DMS79 treated with DMSO at 0.1 percent for 48 hours (cell line): ENCODE data around the gene NDUFV3.
"Not testable (repeated sequence)": the region's sequence is repeated elsewhere in the genome, so short reads cannot be mapped to it uniquely, and the experiment has no call there.

Experiments
- DNase-seq: peaks from one replicate; lab custom pipeline; 2025; lab: John Stamatoyannopoulos, UW

NDUFV3 gene

DNA sequence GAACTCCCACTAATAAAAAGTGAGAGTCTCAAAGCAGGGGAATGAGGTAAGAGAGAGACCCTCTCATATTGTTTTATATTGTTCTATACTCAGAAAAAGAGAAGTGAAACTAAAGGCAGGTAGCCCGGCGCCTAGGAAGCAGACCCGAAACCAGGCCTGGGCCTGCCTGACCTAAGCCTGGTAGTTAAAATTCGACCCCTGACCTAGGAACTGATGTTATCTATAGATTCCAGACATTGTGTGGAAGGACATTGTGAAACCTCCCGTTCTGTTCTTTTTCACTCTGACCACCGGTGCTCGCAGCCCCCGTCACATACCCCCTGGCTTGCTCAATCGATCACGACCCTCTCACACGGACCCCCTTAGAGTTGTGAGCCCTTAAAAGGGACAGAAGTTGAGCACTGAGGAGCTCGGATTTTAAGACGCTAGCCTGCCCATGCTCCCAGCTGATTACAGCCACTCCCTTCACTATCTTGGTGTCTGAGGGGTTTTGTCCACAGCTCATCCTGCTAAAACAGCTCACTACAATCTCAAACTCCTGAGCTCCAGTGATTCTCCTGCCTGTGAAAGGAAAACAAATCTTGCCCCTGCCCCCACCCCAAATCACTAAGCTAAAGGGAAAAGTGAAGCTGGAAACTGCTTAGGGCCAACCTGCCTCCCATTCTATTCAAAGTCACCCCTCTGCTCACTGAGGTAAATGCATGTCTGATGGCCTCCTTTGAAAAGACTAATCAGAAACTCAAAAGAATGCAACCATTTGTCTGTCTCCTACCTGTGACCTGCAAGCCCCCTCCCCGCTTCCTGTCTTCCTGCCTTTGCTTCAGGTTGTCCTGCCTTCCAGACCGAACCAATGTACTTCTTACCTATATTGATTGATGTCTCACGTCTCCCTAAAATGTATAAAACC lies 44.2 kb downstream of the NDUFV3 start:
- not testable (repeated sequence) for DNase-seq

- no peak for DNase-seq
Measured at GRCh38 chr21:42937960-42938605, 45.0 kb downstream of the NDUFV3 start.

DNA sequence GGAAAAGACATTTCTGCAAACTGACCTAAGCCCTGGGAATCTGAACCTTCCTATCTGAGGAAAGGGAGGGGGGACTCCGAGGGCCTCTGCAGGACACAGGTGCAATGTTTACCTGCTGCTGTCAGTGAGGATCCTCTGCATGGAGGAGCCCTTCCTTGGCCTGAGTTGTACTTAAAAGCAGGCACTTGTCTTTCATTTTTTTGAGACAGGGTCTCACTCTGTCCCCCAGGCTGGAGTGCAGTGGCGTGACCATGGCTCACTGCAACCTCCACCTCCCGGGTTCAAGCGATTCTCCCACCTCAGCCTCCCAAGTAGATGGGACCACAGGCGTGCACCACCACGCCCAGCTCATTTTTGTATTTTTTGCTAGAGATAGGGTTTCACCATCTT lies 45.5 kb downstream of the NDUFV3 start:
- DNase-seq, result not testable (repeated sequence)

- DNase-seq, result no peak
Measured at GRCh38 chr21:42939582-42940413, 46.7 kb downstream of the NDUFV3 start.

DNA sequence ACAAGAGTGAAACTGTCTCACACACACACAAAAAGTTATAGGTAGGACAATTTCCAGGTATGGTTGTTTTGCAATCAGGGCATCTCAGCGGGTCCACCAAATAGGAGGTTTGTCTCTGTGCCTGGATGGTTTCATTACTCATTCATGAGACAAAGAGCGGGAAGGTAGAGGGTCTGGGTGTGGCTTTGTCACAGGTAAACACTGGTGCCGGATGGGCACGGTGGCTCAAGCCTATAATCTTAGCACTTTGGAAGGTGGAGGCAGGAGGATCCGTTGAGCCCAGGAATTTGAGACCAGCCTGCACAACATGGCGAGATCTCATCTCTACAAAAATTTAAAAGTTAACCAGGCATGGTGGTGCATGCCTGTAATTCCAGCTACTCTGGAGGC lies 48.6 kb downstream of the NDUFV3 start:
- DNase-seq, result no peak

- DNase-seq, result no peak
Measured at GRCh38 chr21:42942244-42942643, 49.1 kb downstream of the NDUFV3 start.

GRCh38 chr21:42949094-42949755 lies 56.1 kb downstream of the NDUFV3 start:
- not testable (repeated sequence) for DNase-seq

- not testable (repeated sequence) for DNase-seq
Measured at GRCh38 chr21:42951193-42951592, 58.1 kb downstream of the NDUFV3 start.

GRCh38 chr21:42956824-42957630 lies 63.9 kb downstream of the NDUFV3 start:
- no peak for DNase-seq

DNA sequence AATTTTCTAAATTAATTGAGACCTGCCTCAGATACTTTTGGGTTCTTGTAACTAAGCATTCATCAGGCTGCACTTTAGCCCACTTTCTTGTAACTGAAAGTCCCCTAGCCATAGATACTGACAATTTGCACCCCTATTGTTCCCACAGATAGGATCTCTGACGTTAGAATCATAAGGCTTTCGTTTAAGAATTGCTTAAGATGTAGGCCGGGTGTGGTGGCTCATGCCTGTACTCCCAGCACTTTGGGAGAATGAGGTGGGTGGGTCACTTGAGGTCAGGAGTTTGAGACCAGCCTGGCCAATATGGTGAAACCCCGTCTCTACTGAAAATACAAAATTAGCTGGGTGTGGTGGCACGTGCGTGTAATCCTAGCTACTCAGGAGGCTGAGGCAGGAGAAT lies 65.0 kb downstream of the NDUFV3 start:
- DNase-seq, result not testable (repeated sequence)

GRCh38 chr21:42959728-42960127 lies 66.6 kb downstream of the NDUFV3 start:
- no peak for DNase-seq

GRCh38 chr21:42962380-42963007 lies 69.4 kb downstream of the NDUFV3 start:
- no peak for DNase-seq
